ENCODE measurements around the gene PPP2R2D.

GRCh38 chr10:131935260-131935659 lies 34.5 kb downstream of the PPP2R2D start:
- TF ChIP-seq CTCF (IDR thresholded peaks at IDR 0.05) (no peak), NR2C2 (CRISPR knock-in tag; IDR thresholded peaks at IDR 0.05) (no peak)

All from WTC11 (cell line).